ENCODE results near the gene PMS1. TPM values are rescaled to one million over a fixed set of nuclear protein-coding genes. Genes with fewer than 3 reads are reported as not detected.

PMS1 gene
- total RNA-seq, 1 donor from 2014 or later, result 14.6 TPM

Other genes with a start within 250 kb of the PMS1 start
- gene SLC40A1, start 203.7 kb upstream of the PMS1 start, total RNA-seq, result 105 and 319 TPM in 2 replicates
- 46.7 and 47.1 TPM in 2 replicates for gene ASNSD1, start 123.0 kb upstream of the PMS1 start, total RNA-seq
- gene ANKAR, start 109.8 kb upstream of the PMS1 start, total RNA-seq, result 4.6 and 6.7 TPM in 2 replicates
- gene OSGEPL1, start 21.7 kb upstream of the PMS1 start, total RNA-seq, result 4.2 and 5.3 TPM in 2 replicates
- 27.7 and 40.7 TPM in 2 replicates for gene ORMDL1, start 111 bp upstream of the PMS1 start, total RNA-seq